WERI-Rb-1 (cell line): ENCODE results near the gene USP31.

Experiments
- DNase-seq: peaks from one replicate; pipeline ENCODE4 v3.0.0-alpha.2; 2020
- H3K27ac ChIP-seq: fragments of 250-450 bp; sonication (Bioruptor Pico); 2 replicates; pipeline ENCODE4 v1.5.1; 2020; ENCODE audit warnings: mild to moderate bottlenecking, moderate library complexity
- H3K27me3 ChIP-seq: fragments of 250-450 bp; sonication (Bioruptor Pico); 2 replicates; pipeline ENCODE4 v1.5.1; 2021; ENCODE audit warnings: mild to moderate bottlenecking, low read depth, moderate library complexity; ENCODE audit not compliant: insufficient read depth, severe bottlenecking
- H3K36me3 ChIP-seq: fragments of 250-450 bp; sonication (Bioruptor Pico); 2 replicates; pipeline ENCODE4 v1.5.1; 2020; ENCODE audit warnings: mild to moderate bottlenecking, moderate library complexity
- H3K4me3 ChIP-seq: 2 replicates; pipeline ENCODE4 v1.5.1; 2011; ENCODE audit warnings: low read depth, mild to moderate bottlenecking, control low read depth, low read length
- H3K9me3 ChIP-seq: fragments of 250-450 bp; sonication (Bioruptor Pico); 2 replicates; pipeline ENCODE4 v1.5.1; 2021; ENCODE audit warnings: mild to moderate bottlenecking, moderate library complexity; ENCODE audit not compliant: severe bottlenecking
- CTCF ChIP-seq: IDR thresholded peaks from 2 replicates; pipeline ENCODE4 v1.5.1; 2011; ENCODE audit warnings: low read depth, mild to moderate bottlenecking, control low read depth, inconsistent platforms, low read length

USP31 gene, protein sequence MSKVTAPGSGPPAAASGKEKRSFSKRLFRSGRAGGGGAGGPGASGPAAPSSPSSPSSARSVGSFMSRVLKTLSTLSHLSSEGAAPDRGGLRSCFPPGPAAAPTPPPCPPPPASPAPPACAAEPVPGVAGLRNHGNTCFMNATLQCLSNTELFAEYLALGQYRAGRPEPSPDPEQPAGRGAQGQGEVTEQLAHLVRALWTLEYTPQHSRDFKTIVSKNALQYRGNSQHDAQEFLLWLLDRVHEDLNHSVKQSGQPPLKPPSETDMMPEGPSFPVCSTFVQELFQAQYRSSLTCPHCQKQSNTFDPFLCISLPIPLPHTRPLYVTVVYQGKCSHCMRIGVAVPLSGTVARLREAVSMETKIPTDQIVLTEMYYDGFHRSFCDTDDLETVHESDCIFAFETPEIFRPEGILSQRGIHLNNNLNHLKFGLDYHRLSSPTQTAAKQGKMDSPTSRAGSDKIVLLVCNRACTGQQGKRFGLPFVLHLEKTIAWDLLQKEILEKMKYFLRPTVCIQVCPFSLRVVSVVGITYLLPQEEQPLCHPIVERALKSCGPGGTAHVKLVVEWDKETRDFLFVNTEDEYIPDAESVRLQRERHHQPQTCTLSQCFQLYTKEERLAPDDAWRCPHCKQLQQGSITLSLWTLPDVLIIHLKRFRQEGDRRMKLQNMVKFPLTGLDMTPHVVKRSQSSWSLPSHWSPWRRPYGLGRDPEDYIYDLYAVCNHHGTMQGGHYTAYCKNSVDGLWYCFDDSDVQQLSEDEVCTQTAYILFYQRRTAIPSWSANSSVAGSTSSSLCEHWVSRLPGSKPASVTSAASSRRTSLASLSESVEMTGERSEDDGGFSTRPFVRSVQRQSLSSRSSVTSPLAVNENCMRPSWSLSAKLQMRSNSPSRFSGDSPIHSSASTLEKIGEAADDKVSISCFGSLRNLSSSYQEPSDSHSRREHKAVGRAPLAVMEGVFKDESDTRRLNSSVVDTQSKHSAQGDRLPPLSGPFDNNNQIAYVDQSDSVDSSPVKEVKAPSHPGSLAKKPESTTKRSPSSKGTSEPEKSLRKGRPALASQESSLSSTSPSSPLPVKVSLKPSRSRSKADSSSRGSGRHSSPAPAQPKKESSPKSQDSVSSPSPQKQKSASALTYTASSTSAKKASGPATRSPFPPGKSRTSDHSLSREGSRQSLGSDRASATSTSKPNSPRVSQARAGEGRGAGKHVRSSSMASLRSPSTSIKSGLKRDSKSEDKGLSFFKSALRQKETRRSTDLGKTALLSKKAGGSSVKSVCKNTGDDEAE (N-terminal part only)

DNA sequence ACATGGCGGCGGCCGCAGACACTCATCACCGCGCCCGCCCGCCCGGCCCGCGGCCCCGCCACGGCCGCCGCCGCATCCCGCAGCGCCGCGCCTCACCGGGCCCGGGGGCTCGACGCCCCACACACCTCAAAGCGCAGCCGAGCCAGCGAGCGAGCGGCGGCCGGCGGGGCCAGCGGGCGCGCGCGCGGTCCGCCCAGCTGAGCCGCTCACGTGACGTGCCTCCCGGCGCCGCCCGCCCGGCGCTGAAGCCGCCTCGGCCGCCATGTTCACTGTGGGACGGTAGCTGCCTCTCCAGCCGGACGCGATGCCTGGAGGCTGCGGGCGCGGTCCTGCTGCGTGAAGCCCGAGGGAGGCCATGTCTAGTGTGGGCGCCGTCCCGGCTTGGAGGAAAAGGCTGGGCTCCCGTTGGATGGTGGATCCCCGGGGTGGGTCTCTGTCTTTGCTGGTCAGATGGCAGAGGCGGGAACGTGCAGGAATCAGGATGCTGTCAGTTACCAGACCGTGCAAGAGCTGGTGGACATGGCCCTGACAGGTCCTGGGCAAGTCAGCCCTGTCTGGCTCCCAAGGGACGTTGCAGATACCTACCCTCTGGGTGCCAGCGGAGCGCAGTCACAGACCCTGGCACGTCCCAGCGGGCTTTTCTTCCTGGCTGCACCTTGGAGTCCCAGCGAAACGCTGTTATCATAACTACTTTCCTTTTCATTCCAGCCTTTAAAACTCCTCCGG lies at the start of gene USP31:
USP31 (minus strand) TSS at position 186 of the 726 bp plus-strand sequence; CDS start at position 4, 182 bp downstream.
- peak within 1 kb of the TSS; percentile 82 for H3K27ac ChIP-seq
- DNase-seq = peak; percentile 98
- no peak for TF ChIP-seq CTCF
- H3K9me3 ChIP-seq = no peaks in the 10 kb centered on the region
- H3K4me3 ChIP-seq = peak within 1 kb of the TSS; percentile 68
- H3K27me3 ChIP-seq = no peaks in the 10 kb centered on the region
- peaks cover 7% of the 10 kb centered on the region; the same call in 1 of the 2 replicates for H3K36me3 ChIP-seq

DNA sequence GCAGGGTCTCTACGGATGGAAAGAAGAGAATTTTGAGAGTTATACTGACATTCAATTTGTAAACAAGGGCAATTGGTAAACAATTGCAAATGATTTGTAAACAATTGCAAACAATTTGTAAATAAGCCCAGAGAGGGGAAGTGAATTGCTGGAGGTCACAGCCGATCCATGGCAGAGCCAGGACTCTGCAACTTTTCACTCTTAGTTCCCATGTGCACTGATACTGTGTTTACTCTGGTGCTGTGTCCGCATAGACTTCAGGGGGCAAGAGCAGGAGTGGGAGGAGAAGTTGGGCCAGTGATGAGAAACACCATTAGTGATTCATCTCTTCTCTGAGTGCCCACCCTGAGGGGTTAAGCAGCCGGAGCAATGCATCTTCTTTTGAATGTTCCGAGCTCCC lies 47.3 kb upstream of the USP31 start:
- no peaks in the 10 kb centered on the region for H3K27me3 ChIP-seq
- DNase-seq = no peak
- no peaks in the 10 kb centered on the region for H3K36me3 ChIP-seq
- TF ChIP-seq CTCF = no peak
- no peaks in the 10 kb centered on the region for H3K9me3 ChIP-seq
- no peak overlapping the region for H3K4me3 ChIP-seq
- no peak overlapping the region for H3K27ac ChIP-seq

- Histone ChIP-seq H3K9me3 (no peaks in the 10 kb centered on the region), H3K27ac (peak overlapping the region; percentile 66), H3K27me3 (no peaks in the 10 kb centered on the region), H3K4me3 (no peak overlapping the region), H3K36me3 (no peaks in the 10 kb centered on the region)
- DNase-seq = no peak
- no peak for TF ChIP-seq CTCF
These were observed 46.2 kb upstream of the USP31 start for GRCh38 chr16:23195366-23195978.

DNA sequence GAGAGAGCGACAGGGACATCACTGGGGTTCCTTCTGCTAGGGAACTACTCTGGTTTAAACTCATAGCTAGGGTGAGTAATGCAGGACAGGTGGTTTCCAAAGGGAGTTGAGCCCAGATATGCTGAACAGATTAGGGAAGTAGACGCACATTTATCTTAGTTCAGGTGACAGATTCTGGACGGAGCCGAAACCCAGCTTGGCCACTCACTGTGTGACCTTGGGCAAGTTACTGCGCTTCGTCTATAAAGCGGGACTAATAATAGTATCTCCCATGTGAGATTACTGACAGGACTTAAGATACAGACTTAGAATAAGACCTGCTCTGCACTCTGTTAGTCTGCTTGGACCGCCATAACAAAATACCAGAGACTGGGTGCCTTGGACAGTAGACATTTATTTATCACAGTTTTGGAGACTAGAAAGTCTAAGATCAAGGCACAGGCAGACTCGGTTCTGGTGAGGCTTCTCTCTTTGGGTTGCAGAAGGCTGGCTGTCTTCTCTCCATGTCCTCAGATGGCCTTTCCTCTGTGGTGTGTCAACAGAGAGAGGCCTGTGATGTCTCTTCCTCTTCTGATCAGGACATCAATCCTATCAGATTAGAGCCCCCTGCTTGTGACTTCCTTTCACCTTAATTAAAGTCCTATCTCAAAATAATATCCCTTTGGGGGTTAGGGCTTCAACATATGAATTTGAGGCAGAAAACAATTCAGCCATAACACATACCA lies 45.4 kb upstream of the USP31 start:
- TF ChIP-seq CTCF = no peak
- Histone ChIP-seq H3K9me3 (no peaks in the 10 kb centered on the region), H3K27ac (peak overlapping the region; percentile 66), H3K36me3 (no peaks in the 10 kb centered on the region), H3K27me3 (no peaks in the 10 kb centered on the region), H3K4me3 (no peak overlapping the region)
- peak; percentile 77 for DNase-seq
